Measurements from ENCODE around the gene VAC14.

- TF ChIP-seq TAF1 (IDR thresholded peaks at IDR 0.05; ENCODE audit: low read depth, low read length) (no peak), POLR2A (IDR thresholded peaks at IDR 0.05; ENCODE audit: low read depth, low read length) (no peak), SPI1 (IDR thresholded peaks at IDR 0.05; ENCODE audit: low read depth, low read length) (no peak), POLR2AphosphoS5 (IDR thresholded peaks at IDR 0.05; ENCODE audit: low read depth, low read length) (no peak), PAX5 (IDR thresholded peaks at IDR 0.05; ENCODE audit: insufficient read depth, low read length, severe bottlenecking) (no peak)
Observed at GRCh38 chr16:70658921-70659320, 142.0 kb downstream of the VAC14 start.

All from GM12891 (cell line).